DND-41 (cell line): Measurements from ENCODE around the gene FLAD1.

Experiments
- ATAC-seq: fragments of 200-7000 bp; cut with Tn5 transposase; 3 replicates; pipeline ENCODE4 v1.9.1; 2021; ENCODE audit warnings: low read depth; ENCODE audit not compliant: insufficient read depth
- DNase-seq: peaks from one replicate; pipeline ENCODE4 v3.0.0-alpha.2; 2020
- H2AFZ ChIP-seq: 2 replicates; pipeline ENCODE4 v1.6.0; 2012; ENCODE audit warnings: low read depth, low read length
- H3K27ac ChIP-seq: 2 replicates; pipeline ENCODE4 v1.5.1; 2012; ENCODE audit warnings: low read length, inconsistent platforms
- H3K27me3 ChIP-seq: fragments of 200-600 bp; sonication (generic); 2 replicates; pipeline ENCODE4 v1.6.0; 2012; ENCODE audit warnings: low read length, mild to moderate bottlenecking, inconsistent platforms; ENCODE audit not compliant: insufficient read depth, poor library complexity
- H3K36me3 ChIP-seq: 2 replicates; pipeline ENCODE4 v1.5.1; 2012; ENCODE audit warnings: low read length, inconsistent platforms; ENCODE audit not compliant: insufficient read depth
- H3K4me1 ChIP-seq: 2 replicates; pipeline ENCODE4 v1.5.1; 2012; ENCODE audit warnings: mild to moderate bottlenecking, low read length; ENCODE audit not compliant: insufficient read depth
- H3K4me2 ChIP-seq: 2 replicates; pipeline ENCODE4 v1.6.0; 2012; ENCODE audit warnings: mild to moderate bottlenecking, moderate library complexity, low read length, inconsistent platforms; ENCODE audit not compliant: insufficient read depth
- H3K4me3 ChIP-seq, 2 experiments: fragments of 200-600 bp in 1 of 2; shearing (Covaris generic) in 1 of 2; 2 replicates each; pipeline ENCODE4 v1.5.1; 2012 to 2016; ENCODE audit warnings: inconsistent platforms in 2 of 2, low read length in 2 of 2, mild to moderate bottlenecking in 2 of 2, low read depth in 1 of 2, moderate library complexity in 1 of 2
- H3K79me2 ChIP-seq: 2 replicates; pipeline ENCODE4 v1.6.0; 2012; ENCODE audit warnings: low read length, inconsistent platforms; ENCODE audit not compliant: insufficient read depth
- H3K9ac ChIP-seq: 2 replicates; pipeline ENCODE4 v1.6.0; 2012; ENCODE audit warnings: low read depth, mild to moderate bottlenecking, inconsistent platforms, low read length, moderate library complexity
- H3K9me3 ChIP-seq: 2 replicates; pipeline ENCODE4 v1.5.1; 2012; ENCODE audit warnings: low read length, moderate library complexity, mild to moderate bottlenecking, inconsistent platforms; ENCODE audit not compliant: insufficient read depth, severe bottlenecking
- H4K20me1 ChIP-seq: 2 replicates; pipeline ENCODE4 v1.6.0; 2012; ENCODE audit warnings: low read length; ENCODE audit not compliant: insufficient read depth
- EZH2 ChIP-seq: IDR thresholded peaks from 3 replicates; pipeline ENCODE4 v1.6.1; 2012; ENCODE audit warnings: borderline replicate concordance, low read depth, mild to moderate bottlenecking, moderate library complexity, low read length, inconsistent platforms; ENCODE audit not compliant: severe bottlenecking
- TF ChIP-seq, protein P1 (sequence below): IDR thresholded peaks from 2 replicates; pipeline ENCODE4 v1.5.1; 2012; ENCODE audit warnings: borderline replicate concordance, low read length, moderate library complexity, mild to moderate bottlenecking; ENCODE audit not compliant: poor library complexity, severe bottlenecking; ENCODE audit errors: extremely low read depth

The FLAD1 gene

DNA sequence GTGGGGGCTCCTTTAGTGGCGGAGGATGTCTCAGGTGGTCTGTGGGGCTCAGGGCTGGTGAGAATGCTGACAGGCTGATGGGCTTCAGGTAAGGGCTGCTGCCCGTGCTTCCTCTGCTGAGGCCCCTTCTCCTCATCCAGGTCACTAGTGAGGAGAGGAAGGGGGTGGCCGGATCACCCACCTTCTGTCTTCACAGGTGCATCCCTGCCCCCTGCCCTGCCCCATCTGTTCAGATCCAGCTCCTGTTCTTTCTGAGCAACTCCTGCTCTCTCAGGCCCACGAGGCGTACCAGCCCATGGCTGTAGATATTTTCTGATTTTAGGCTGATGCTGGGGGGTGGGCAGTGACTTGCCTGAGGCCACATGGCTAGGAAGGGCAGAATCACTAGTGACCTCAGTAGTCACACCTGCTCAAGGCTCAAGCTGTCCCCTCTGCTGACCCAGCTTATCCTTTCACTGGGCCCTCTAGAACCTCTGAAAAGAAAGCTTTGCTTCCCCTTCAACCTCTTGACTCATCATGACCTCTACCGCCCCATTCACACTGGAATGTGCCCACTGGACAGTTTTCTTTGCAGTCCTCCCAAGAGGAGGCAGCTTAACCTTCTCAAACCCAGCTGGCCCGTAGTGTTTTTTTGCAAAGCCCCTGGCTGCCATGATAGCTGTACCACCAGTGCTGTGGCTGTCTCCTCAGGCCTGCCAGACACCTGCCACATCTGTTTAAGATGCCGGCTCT, 35.6 kb downstream of the FLAD1 start:
- no peak overlapping the region for H3K9ac ChIP-seq
- no peaks in the 10 kb centered on the region for H3K36me3 ChIP-seq
- H3K27ac ChIP-seq, result no peak overlapping the region
- no peaks in the 10 kb centered on the region for H3K9me3 ChIP-seq
- H3K4me1 ChIP-seq, result peaks cover 13% of the 10 kb centered on the region
- no peak overlapping the region for H3K4me3 ChIP-seq
- DNase-seq (no peak), ATAC-seq (no peak)
- no peaks in the 10 kb centered on the region for H3K79me2 ChIP-seq
- peaks cover 34% of the 10 kb centered on the region for H3K27me3 ChIP-seq
- TF ChIP-seq, protein P1, sequence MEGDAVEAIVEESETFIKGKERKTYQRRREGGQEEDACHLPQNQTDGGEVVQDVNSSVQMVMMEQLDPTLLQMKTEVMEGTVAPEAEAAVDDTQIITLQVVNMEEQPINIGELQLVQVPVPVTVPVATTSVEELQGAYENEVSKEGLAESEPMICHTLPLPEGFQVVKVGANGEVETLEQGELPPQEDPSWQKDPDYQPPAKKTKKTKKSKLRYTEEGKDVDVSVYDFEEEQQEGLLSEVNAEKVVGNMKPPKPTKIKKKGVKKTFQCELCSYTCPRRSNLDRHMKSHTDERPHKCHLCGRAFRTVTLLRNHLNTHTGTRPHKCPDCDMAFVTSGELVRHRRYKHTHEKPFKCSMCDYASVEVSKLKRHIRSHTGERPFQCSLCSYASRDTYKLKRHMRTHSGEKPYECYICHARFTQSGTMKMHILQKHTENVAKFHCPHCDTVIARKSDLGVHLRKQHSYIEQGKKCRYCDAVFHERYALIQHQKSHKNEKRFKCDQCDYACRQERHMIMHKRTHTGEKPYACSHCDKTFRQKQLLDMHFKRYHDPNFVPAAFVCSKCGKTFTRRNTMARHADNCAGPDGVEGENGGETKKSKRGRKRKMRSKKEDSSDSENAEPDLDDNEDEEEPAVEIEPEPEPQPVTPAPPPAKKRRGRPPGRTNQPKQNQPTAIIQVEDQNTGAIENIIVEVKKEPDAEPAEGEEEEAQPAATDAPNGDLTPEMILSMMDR, result no peak
- TF ChIP-seq EZH2, result no peak
- no peak overlapping the region for H3K4me2 ChIP-seq
- no peak overlapping the region for H2AFZ ChIP-seq
- H4K20me1 ChIP-seq, result peaks cover 47% of the 10 kb centered on the region

DNA sequence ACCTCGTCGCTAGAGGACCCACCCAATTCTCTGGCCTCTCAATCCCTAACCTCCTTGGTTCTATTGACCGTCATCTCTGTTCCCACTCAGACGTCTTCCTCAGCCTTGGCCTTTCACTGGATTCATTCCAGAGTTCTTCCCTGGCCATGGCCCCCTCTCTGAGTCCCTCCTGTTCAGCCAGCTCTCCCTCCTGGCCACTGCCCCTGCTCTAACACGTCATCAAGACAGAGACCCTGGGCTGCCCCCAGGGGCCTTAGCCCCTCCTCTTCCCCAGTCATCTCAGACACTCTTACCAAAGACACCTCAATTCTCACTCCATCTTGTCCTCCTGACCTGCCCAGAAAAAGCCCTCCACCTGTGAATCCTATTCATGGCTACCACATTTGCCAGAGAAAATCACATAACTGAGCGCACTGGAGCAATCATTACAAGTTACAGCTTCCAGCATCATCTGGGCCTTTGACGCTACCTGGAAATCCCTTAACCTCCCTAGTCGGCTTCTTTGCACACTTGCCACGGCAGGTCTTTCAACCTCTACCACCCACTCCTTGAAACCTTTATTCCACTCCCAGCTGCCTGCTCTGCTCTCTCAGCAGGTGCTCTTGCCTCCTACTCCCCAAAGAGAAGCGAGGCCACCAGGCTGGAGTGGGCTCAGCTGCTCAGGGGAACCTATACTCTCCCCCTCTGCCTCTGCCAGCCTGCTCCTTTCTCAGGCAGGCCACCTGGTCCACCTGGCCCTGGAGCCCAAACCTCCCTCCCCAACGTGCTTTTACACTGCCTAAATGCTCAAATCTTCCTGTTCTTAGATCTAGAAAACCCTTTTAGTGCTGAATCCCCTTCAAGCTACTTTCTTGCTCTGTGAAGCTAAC, 36.5 kb downstream of the FLAD1 start:
- DNase-seq, result no peak
- H2AFZ ChIP-seq, result no peak overlapping the region
- no peak for TF ChIP-seq EZH2
- TF ChIP-seq, protein P1, result no peak
- no peaks in the 10 kb centered on the region for H3K79me2 ChIP-seq
- no peak overlapping the region for H3K27ac ChIP-seq
- H3K4me2 ChIP-seq, result no peak overlapping the region
- no peak overlapping the region for H3K4me3 ChIP-seq
- H3K4me1 ChIP-seq, result peaks cover 13% of the 10 kb centered on the region
- ATAC-seq, result no peak
- H3K9ac ChIP-seq, result no peak overlapping the region
- no peaks in the 10 kb centered on the region for H3K9me3 ChIP-seq
- no peaks in the 10 kb centered on the region for H3K36me3 ChIP-seq
- H4K20me1 ChIP-seq, result peaks cover 41% of the 10 kb centered on the region
- peaks cover 34% of the 10 kb centered on the region for H3K27me3 ChIP-seq

DNA sequence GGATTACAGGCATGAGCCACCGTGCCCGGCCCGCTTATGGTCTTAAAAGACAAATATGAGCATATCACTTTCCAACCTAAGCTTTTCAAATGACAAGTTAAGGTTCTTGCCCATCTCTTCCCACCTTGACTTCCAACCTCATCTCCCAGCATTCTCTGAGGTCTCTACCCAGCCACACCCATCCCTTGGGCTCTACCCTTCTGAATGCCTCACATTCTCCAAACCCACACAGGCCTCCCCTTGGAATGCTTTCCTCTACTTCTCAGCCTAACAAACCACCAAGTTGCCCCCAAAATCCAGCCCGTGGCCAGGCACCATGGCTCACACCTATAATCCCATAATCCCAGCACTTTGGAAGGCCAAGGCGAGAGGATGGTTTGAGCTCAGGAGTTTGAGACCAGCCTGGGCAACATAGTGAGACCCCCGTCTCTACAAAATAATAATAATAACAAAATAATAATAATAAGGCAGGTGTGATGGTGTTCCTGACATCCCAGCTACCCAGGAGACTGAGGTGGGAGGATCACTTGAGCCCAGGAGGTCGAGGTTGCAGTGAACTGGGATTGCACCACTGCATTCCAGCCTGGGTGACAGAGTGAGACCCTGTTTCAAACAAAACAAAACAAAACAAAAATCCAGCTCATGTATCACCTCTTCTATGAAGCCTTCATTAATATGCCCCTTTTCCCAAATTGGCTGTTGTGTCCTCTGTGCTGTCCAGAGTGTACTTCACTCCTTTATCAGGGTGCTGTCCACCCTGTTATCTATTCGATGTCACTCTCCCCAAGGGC, 39.2 kb downstream of the FLAD1 start:
- no peaks in the 10 kb centered on the region for H3K79me2 ChIP-seq
- DNase-seq (no peak), ATAC-seq (no peak)
- no peaks in the 10 kb centered on the region for H3K36me3 ChIP-seq
- peaks cover 21% of the 10 kb centered on the region for H4K20me1 ChIP-seq
- H3K9me3 ChIP-seq, result no peaks in the 10 kb centered on the region
- no peak overlapping the region for H3K9ac ChIP-seq
- H3K4me2 ChIP-seq, result no peak overlapping the region
- H3K4me1 ChIP-seq, result peaks cover 7% of the 10 kb centered on the region
- TF ChIP-seq, protein P1, result no peak
- TF ChIP-seq EZH2, result no peak
- no peak overlapping the region for H3K27ac ChIP-seq
- H3K27me3 ChIP-seq, result peaks cover 22% of the 10 kb centered on the region
- H3K4me3 ChIP-seq, result no peak overlapping the region
- H2AFZ ChIP-seq, result no peak overlapping the region
